Ascending aorta (tissue), 2 donors: ENCODE measurements around the gene AKR1A1. TPM values are rescaled to one million over a fixed set of nuclear protein-coding genes. Genes with fewer than 3 reads are reported as not detected.
"Not testable (repeated sequence)": the region's sequence is repeated elsewhere in the genome, so short reads cannot be mapped to it uniquely, and the experiment has no call there.

Source experiments
- DNase-seq, 2 donors: peaks; one replicate each; pipeline ENCODE4 v3.0.0-alpha.2; 2019; ENCODE audit warnings: low spot score in 2 of 2
- H3K27ac ChIP-seq, 2 donors: fragments of 200-600 bp; sonication (generic); one replicate each; pipeline ENCODE4 v1.5.1; 2016 to 2017; ENCODE audit warnings: mild to moderate bottlenecking in 1 of 2
- H3K27me3 ChIP-seq: fragments of 200-600 bp; sonication (generic); one replicate; pipeline ENCODE4 v1.5.1; 2017
- H3K36me3 ChIP-seq, 2 donors: fragments of 200-600 bp; sonication (generic); one replicate each; pipeline ENCODE4 v1.5.1; 2016
- H3K4me1 ChIP-seq, 2 donors: fragments of 200-600 bp; sonication (generic); one replicate each; pipeline ENCODE4 v1.5.1; 2016 to 2017; ENCODE audit warnings: mild to moderate bottlenecking in 1 of 2
- H3K4me3 ChIP-seq, 2 donors: fragments of 200-600 bp; sonication (generic); one replicate each; pipeline ENCODE4 v1.5.1; 2016 to 2017; ENCODE audit warnings: mild to moderate bottlenecking in 1 of 2
- H3K9me3 ChIP-seq, 2 donors: fragments of 200-600 bp; sonication (generic); one replicate each; pipeline ENCODE4 v1.5.1; 2016
- intact Hi-C: fragments of 100-400 bp; cut with DNase I; formaldehyde crosslinking; loops from one replicate; pipeline ENCODE4 v1.15.1; 2023
- total RNA-seq: library from RNA; depleted of rRNA; stranded (reverse); fragments of >200 nt; gene quantifications from one replicate; pipeline ENCODE4 v1.1.0, GENCODE V29; 2016
- TF ChIP-seq, protein P1 (sequence below), 3 experiments: fragments of 200-600 bp in 2 of 3; fragments of 450-650 bp in 1 of 3; sonication (generic) in 2 of 3; IDR thresholded peaks; one replicate each; pipeline ENCODE4 v1.5.1; 2016 to 2019; ENCODE audit warnings: antibody characterized with exemption in 3 of 3, mild to moderate bottlenecking in 1 of 3, moderate library complexity in 1 of 3

AKR1A1 gene
- total RNA-seq, 1 donor from 2014 or later: 77.5 TPM

- Histone ChIP-seq H3K4me3 (no peak overlapping the region), H3K27me3 (no peaks in the 10 kb centered on the region), H3K36me3 (peaks cover 60 to 72% of the 10 kb centered on the region in 2 donors), H3K4me1 (peaks cover 0 to 8% of the 10 kb centered on the region in 2 donors), H3K9me3 (no peaks in the 10 kb centered on the region), H3K27ac (no peak overlapping the region)
- no peak for DNase-seq
- TF ChIP-seq, protein P1, sequence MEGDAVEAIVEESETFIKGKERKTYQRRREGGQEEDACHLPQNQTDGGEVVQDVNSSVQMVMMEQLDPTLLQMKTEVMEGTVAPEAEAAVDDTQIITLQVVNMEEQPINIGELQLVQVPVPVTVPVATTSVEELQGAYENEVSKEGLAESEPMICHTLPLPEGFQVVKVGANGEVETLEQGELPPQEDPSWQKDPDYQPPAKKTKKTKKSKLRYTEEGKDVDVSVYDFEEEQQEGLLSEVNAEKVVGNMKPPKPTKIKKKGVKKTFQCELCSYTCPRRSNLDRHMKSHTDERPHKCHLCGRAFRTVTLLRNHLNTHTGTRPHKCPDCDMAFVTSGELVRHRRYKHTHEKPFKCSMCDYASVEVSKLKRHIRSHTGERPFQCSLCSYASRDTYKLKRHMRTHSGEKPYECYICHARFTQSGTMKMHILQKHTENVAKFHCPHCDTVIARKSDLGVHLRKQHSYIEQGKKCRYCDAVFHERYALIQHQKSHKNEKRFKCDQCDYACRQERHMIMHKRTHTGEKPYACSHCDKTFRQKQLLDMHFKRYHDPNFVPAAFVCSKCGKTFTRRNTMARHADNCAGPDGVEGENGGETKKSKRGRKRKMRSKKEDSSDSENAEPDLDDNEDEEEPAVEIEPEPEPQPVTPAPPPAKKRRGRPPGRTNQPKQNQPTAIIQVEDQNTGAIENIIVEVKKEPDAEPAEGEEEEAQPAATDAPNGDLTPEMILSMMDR (IDR thresholded peaks at IDR 0.05): no peak
- intact Hi-C loops: no loop called here
Observed at GRCh38 chr1:45516036-45516435, 34.6 kb upstream of the AKR1A1 start.

DNA sequence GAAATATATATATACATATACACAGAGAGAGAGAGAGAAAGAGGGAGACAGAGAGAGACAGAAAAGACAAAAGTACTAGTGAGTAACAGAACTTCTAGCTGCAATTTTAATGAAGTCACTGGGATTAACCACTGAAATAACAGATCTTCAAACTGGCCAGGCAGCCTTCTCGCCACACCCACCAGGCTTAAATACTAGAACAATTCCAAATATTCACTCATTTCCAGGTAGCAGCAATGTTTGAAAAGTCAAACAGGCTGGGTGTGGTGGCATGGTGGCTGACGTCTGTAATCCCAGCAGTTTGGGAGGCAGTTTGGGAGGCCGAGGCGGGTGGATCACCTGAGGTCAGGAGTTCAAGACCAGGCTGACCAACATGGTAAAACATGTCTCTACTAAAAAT is 34.2 kb upstream of the AKR1A1 start:
- DNase-seq: no peak
- intact Hi-C loops: no loop called here
- Histone ChIP-seq H3K27me3 (no peaks in the 10 kb centered on the region), H3K4me3 (no peak overlapping the region), H3K36me3 (peaks cover 56 to 68% of the 10 kb centered on the region in 2 donors), H3K9me3 (no peaks in the 10 kb centered on the region), H3K27ac (no peak overlapping the region), H3K4me1 (peaks cover 0 to 8% of the 10 kb centered on the region in 2 donors)
- TF ChIP-seq, protein P1 (IDR thresholded peaks at IDR 0.05): no peak

- H3K27me3 ChIP-seq, H3K4me3 ChIP-seq, intact Hi-C loops, H3K9me3 ChIP-seq, H3K27ac ChIP-seq, DNase-seq: not testable (repeated sequence)
- H3K4me1 ChIP-seq: peaks cover 0 to 13% of the 10 kb centered on the region in 2 donors
- peaks cover 37 to 49% of the 10 kb centered on the region in 2 donors for H3K36me3 ChIP-seq
Observed at GRCh38 chr1:45518366-45518765, 32.3 kb upstream of the AKR1A1 start.

DNA sequence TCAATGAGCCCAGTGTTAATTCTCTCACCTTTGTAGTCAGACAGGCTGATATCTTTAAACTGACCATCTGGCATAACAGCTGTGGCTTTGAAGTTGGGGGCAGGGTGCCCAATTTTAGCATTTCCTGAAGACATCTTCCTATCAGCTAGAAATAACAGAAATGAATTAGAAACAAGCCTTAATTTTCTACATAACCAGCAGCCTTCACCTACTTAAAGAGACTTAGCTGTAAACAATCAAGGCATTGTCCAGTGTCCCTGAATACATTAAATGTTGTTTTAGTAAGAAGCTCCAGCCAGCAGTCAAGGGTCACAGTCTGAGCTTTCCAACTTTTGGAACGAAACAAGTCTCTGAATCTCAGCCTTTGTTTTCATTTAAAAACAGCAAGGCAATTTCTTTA is 31.7 kb upstream of the AKR1A1 start:
- no peak for DNase-seq
- Histone ChIP-seq H3K36me3 (peaks cover 33 to 43% of the 10 kb centered on the region in 2 donors), H3K4me3 (peak overlapping the region in 1 of 2 donors; percentile 93), H3K27ac (peak overlapping the region in 1 of 2 donors; percentile 16), H3K9me3 (no peaks in the 10 kb centered on the region), H3K4me1 (peaks cover 0 to 13% of the 10 kb centered on the region in 2 donors), H3K27me3 (no peaks in the 10 kb centered on the region)
- intact Hi-C loops: no loop called here
- TF ChIP-seq, protein P1 (IDR thresholded peaks at IDR 0.05): no peak

- H3K27me3 ChIP-seq, DNase-seq, H3K9me3 ChIP-seq: not testable (repeated sequence)
- peaks cover 24 to 35% of the 10 kb centered on the region in 2 donors for H3K36me3 ChIP-seq
- peak overlapping the region; percentile 9 to 93 for H3K4me3 ChIP-seq
- intact Hi-C loops: loop anchor here (2.0 kb wide), 3 partner anchors 29 to 167 kb away; partner anchors contain the start of genes GPBP1L1 and TESK2
- peaks cover 0 to 13% of the 10 kb centered on the region in 2 donors for H3K4me1 ChIP-seq
- H3K27ac ChIP-seq: peak overlapping the region; percentile 1 to 16
Observed at GRCh38 chr1:45519774-45520173, 30.9 kb upstream of the AKR1A1 start.

GRCh38 chr1:45521413-45522323 is 29.0 kb upstream of the AKR1A1 start, which contains the start of gene PRDX1:
TSS of gene PRDX1 (minus strand) at chr1:45521884. CDS start at chr1:45519043, 2,841 bp downstream.
- Histone ChIP-seq H3K27me3 (no peaks in the 10 kb centered on the region), H3K4me1 (peaks cover 0 to 13% of the 10 kb centered on the region in 2 donors), H3K9me3 (no peaks in the 10 kb centered on the region), H3K36me3 (peaks cover 11 to 18% of the 10 kb centered on the region in 2 donors), H3K27ac (peak within 1 kb of the TSS; percentile 90 to 96), H3K4me3 (peak within 1 kb of the TSS; percentile 60 to 93)
- peak; percentile 87 to 98 for DNase-seq
- TF ChIP-seq, protein P1 (IDR thresholded peaks at IDR 0.05): peak in 1 of 3 experiments; percentile 7
- intact Hi-C loops: loop anchor here (1.0 to 2.0 kb wide), 4 partner anchors 29 to 165 kb away; partner anchors contain the start of genes AKR1A1, GPBP1L1 and TESK2
